Hematopoietic multipotent progenitor cell (in vitro differentiated cells): ENCODE data around the gene PEX12. TPM values are rescaled to one million over a fixed set of nuclear protein-coding genes. Genes with fewer than 3 reads are reported as not detected.
A peak's percentile ranks its signal among the peaks of the same experiment; 100 is the strongest.
"Not testable (repeated sequence)": the region's sequence is repeated elsewhere in the genome, so short reads cannot be mapped to it uniquely, and the experiment has no call there.

Experiments
- DNase-seq, 3 donors: peaks; one replicate each; pipeline ENCODE4 v3.0.0-alpha.2; 2011 to 2015; ENCODE audit warnings: low read depth in 2 of 3, low spot score in 2 of 3
- small RNA-seq: library from RNA; depleted of rRNA; stranded (forward); fragments of <200 nt; gene quantifications from one replicate; pipeline ENCODE3, GENCODE V24; 2012
- total RNA-seq: library from RNA; depleted of rRNA; stranded (reverse); fragments of >200 nt; gene quantifications from one replicate; pipeline ENCODE4 v1.2.3, GENCODE V29; 2012

The PEX12 gene
- total RNA-seq, 1 donor = 4.8 TPM

DNA sequence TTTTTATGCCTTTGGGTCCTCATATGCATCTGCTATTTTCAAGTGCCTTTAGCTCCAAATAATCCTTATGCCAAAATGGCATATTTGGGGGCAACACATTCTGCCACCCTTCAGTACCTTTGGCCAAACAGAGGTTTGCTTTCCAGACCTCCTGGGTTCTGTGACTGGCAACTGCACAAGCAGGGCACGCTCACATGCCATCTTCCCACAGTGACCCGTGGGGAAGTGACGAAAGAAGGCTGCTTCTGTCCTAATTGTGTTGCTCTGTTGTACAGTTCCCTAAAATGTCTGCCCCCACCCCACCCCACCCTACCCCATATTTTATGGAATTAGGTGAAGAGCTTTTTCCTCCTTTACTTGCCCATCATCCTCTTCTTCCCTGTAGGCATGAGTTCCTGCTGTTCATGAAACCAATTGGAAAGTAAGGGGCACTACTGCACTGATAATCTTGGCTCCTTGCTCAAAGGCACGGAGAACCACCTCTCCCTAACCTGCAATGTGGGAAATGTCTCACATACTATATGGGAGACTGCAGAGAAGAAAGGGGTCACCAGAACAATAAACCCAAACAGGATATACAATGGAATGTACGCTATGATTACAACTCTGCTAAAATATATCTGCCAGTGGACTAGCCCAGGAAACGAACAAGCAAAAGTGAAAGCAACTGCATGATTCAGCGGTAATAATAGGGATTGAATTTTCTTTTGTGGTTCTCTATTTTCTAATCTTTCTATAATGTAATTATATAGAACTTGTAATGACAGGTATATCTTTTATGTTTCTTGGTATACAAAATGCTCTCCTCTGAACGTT is 37.6 kb downstream of the PEX12 start:
- DNase-seq = peak in 2 of 3 donors; percentile 73 to 86

DNA sequence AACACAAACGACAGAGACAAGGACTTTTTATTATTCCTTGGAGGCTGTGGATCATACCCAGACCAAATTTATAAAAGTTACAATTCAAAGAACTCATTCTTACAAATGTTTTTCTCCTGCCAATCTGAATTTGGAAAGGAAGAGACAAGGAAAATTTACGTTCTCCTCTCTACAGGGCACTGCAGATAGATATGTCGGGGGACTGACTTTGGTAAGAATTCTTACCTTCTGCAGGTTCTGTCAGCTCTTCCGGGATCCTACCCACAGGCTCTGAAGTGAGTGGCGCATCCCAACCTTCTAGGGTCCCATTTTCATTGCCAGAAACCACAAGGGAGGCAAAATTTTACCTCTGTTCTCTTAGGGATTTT is 38.7 kb downstream of the PEX12 start:
- no peak for DNase-seq

DNA sequence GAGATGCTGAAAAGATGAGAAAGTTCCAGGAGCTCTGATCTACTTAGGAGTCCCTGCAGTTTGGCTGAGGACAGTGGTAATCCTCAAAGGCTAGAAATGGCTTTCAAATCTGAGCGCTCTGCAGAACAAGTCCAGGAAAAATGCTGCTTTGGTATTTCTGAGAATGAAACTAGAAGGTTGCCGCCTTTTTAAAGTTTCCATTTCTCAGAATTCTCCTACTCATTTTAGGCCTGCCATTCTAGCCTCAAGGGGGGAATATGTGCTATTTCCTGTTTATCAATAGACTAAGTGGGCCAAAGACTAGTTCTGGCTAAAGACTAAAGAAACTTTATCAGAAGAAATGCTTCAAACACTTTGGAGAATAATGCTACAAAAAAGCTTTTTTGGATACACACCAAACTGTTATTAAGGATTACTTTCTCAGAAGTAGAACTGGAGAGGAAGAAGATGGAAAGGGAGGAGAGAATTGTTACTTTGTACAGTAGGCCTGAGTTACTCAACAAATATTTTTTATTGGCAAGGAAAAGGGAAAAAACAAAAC is 40.7 kb downstream of the PEX12 start, which contains the start of gene SLFN12L:
Gene SLFN12L (minus strand): TSS at position 78 of the 541 bp plus-strand sequence. CDS start 15,314 bp downstream, outside the sequence.
- no peak for DNase-seq

DNA sequence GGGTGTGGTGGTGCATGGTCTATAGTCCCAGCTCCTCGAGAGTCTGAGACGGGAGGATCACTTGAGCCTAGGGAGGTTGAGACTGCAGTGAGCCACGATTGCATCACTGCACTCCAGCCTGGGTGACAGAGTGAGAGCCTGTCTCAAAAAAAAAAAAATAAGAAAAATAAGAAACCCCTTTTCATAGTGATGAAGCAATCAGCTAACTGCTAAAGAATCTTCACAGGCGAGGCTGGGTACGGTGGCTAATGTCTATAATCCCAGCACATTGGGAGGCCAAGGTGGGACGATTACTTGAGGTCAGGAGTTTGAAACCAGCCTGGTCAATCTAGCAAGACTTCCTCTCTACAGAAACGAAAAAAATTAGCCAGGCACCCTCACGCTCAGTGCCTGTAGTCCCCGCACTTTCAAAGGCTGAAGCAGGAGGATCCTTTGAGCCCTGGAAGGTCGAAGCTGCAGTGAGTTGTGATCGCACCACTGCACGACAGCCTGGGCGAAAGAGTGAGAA is 41.7 kb downstream of the PEX12 start:
- no peak for DNase-seq

DNA sequence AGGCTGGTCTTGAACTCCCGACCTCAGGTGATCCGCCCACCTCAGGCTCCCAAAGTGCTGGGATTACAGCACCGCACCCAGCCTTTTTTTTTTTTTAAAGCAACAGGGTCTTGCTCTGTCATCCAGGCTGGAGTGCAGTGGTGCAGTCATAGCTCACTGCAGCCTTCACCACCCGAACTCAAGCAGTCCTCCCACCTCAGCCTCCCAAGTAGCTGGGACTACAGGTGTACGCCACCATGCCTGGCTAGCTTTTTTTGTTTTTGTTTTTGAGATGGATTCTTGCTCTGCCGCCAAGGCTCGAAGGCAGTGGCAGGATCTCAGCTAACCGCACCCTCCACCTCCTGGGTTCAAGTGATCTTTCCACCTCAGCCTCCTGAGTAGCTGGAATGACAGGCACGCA is 43.0 kb downstream of the PEX12 start:
- DNase-seq = not testable (repeated sequence)

DNA sequence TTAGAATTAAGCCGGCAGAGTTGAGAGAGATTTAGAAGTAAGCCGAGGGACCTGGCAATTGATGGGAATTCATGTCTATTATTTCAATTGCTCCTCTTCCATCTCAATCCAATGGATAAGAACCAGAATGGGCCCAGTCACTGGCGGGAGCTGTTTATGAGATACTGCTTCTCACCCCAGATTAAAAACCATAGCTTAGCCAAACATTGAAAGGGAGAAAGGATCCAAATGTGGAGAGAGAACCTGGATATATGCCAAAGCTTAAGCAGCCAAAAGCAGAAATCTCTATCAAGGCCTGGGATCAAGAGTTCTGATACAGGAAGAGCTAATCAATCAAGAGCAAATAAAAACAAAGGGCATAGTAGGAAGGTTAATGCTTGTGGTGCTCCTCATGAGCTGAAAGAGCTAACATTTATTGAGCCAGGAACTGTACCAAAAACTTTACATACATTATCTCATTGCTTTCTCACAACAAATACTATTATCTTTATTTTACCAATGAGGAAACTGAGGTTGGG is 43.7 kb downstream of the PEX12 start:
- DNase-seq = no peak

DNA sequence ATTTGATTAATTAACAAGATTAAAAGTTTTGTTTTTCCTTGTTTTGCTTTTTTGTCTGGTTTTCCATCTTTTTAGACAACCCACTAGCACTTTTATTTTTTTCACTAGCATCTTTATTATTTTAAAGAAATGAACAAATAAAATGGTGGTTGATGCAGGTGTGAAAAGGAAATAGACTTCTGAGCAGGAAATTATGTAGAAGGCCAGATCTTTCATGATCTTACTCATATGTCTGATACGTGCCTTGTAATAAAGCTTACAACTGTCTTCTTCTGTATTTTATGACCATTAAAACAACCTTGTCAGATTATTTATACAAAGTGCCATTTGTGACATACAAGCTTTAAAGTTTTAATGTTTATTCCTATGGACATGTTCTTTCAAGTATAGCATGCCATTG is 47.2 kb downstream of the PEX12 start:
- DNase-seq = no peak

DNA sequence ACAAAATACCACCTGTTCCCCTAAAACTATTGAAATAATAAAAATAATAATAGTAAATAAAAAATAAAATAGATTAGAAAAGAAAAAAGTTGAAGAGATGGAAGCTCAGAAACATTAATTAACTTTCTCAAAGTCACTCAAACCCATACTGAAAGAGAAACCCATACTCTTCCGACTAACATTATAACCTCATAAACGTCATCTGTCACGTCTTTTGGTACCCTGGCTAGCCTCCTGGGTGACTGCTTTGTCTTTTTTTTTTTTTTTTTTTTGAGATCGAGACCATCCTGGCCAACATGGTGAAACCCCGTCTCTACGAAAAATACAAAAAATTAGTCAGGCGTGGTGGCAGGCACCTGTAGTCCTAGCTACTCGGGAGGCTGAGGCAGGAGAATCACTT is 48.5 kb downstream of the PEX12 start:
- DNase-seq = no peak

DNA sequence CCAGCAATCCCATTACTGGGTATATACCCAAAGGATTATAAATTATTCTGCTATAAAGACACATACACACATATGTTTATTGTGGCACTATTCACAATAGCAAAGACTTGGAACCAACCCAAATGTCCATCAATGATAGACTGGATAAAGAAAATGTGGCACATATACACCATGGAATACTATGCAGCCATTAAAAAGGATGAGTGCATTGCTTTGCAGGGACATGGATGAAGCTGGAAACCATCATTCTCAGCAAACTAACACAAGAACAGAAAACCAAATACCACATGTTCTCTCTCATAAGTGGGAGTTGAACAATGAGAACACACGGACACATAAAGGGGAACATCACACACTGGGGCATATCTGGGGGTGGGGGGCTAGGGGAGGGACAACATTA is 49.0 kb downstream of the PEX12 start:
- not testable (repeated sequence) for DNase-seq

Small RNAs within 50 kb of the gene (small RNA-seq; reads per million reads assigned to genes)
- gene AC004134.1 (not detected), gene AC015911.1 (not detected), gene SNORD7 (56.3 reads per million, percentile 96 among the genes with 10 or more reads in this experiment)

Other genes with a start within 250 kb of the PEX12 start
- gene SLFN11, start 204.9 kb downstream of the PEX12 start, total RNA-seq = 45.8 TPM
- gene SLFN12, start 146.1 kb downstream of the PEX12 start, total RNA-seq = 3.2 TPM
- 11.6 TPM for gene SLFN13, start 129.8 kb downstream of the PEX12 start, total RNA-seq
- under 0.01 TPM for gene SLFN12L, start 40.9 kb downstream of the PEX12 start, total RNA-seq
- 0.27 TPM for gene SLFN14, start 17.8 kb downstream of the PEX12 start, total RNA-seq
- gene AP2B1, start 8.8 kb upstream of the PEX12 start, total RNA-seq = 75.9 TPM
- gene RASL10B, start 153.1 kb upstream of the PEX12 start, total RNA-seq = 2.2 TPM
- 0.54 TPM for gene GAS2L2, start 174.7 kb upstream of the PEX12 start, total RNA-seq
- 0.27 TPM for gene C17orf50, start 182.3 kb upstream of the PEX12 start, total RNA-seq
- gene MMP28, start 217.1 kb upstream of the PEX12 start, total RNA-seq = 33.4 TPM
- 61.4 TPM for gene TAF15, start 230.9 kb upstream of the PEX12 start, total RNA-seq